GM19193 (cell line): Measurements from ENCODE around the gene CYB5R2.

Experiments used
- POLR2A ChIP-seq: IDR thresholded peaks from 4 replicates; pipeline ENCODE4 v1.6.1; 2011; ENCODE audit not compliant: insufficient read depth, insufficient read length; ENCODE audit errors: extremely low read depth

Gene CYB5R2

DNA sequence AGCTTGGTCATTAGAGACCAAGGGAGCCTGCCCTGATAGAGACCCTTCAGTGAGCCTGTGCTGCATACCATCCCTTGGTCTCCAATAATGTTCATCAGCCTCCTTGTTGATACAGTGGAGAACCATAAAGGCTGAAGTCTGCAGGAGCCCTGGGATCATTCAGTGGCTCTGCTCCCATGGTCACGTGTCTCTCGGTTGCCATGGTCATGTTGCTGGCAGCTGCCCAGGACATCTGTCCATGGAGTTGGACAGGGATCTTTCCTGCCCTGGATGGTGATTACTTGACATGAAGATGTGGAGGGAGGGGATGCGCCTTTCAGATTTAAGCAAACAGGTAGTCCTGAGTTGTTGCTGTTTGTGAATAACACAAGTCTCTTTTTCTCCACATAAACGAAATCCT lies 38.2 kb downstream of the CYB5R2 start:
- TF ChIP-seq POLR2A: no peak

DNA sequence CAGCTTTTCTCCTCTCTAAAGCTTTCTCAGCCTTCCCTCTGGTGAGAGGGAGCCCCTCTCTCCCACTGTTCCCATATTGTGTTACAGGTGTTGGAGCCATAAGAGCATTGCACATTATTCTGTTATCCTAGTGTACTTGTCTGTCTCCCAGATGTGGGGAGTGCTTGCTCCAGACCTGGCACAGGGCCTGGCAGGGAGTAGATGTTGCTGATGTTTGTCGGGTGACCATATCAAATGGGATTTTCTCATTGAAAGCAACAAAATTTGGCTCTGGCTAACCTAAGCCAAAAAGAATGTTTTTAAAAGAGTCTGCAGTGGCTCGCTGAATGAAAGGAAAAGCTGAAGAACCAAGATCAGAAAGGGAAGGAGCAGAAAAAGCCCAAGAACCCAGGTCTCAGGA lies 41.1 kb downstream of the CYB5R2 start:
- no peak for TF ChIP-seq POLR2A

DNA sequence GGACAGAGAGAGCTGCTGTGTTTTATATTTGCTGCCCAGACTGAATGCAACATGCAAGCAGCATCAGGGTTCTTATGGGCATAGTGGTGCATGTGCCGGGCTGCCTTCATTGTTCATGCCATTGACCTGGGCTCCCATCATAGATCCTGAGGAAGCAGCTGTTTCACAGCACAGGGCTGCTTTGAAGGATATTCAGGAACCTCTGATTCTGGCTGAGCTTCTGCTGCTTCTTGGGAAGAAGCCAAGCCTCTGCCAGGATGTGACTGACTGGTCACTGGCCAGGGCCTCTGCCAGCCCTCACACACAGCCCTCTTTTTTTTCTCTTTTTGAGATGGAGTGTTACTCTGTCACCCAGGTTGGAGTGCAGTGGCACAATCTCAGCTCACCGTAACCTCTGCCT lies 43.3 kb downstream of the CYB5R2 start:
- TF ChIP-seq POLR2A: no peak

DNA sequence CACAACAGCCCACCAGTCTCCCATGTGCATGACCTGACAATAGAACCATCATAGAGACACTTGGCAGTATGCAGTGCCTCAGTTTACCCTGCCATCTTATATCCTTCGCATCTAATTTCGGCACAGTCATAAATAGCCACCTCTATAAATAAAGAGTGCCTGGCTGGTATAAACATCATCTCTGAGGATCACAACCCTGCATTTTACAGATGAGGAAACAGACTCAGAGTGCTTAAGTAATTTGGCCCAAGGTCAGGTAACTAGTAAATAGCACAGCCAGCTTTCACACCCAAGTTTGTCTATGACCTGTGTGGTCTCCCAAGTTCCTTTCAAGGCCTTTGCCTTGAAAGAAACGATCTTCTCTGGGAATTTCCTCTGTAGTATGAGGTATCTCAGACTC lies 44.6 kb downstream of the CYB5R2 start:
- no peak for TF ChIP-seq POLR2A

DNA sequence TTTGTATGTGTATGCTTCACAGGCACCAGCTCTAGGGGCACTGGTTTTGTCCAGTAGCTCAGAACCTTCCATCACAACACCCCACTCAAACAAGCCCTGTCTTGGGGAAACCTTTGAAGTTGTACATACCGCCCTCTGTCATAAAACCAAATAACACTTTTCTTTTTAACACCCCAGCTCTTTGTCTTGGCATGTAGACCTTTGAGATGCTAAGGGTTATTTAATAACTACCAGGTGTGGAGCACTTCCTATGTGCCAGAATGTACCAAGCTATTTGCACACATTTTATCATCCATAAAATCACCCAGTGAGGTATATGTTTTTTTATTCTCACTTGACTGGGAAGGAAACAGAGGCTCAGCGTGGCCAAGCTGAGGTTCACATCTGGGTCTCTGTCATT lies 50.6 kb downstream of the CYB5R2 start:
- TF ChIP-seq POLR2A: no peak

DNA sequence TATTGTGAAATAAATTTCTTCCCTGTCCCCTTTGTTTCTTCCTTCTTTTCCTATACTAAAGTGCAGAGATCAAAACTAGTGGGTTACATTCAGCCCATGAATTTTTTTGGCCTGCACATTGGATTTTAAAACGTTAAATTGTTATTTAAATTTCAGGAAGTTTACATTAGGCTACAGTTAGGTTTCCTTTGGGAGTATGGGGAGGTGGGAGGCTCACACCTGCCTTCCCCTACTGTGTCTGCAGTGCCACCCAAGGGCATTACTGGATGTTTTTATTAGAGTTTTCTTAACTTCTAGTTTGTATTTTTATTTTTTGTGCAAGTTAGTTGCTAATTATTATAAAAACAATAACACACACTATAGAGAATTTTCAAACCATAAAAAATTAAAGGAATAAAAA lies 51.7 kb downstream of the CYB5R2 start:
- TF ChIP-seq POLR2A: no peak

DNA sequence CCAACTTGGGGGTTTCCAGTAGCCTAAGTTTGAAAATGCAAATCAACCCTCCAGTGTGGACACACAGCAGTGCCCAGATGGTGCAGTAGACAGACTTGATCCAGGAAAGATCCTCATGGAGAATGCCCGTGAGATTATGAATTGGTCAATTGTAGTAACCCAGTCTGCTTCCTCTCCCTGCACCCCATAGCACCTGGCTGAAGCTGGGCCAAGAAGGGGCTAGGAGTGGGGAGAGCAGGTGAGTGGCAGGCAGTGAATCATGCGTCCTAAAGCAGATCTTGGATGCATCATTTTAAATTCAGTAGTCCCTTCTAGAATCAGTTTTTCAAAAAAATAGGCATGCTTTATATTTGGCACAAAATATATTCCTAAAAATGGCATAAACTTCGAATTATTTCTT lies 52.2 kb downstream of the CYB5R2 start:
- no peak for TF ChIP-seq POLR2A

DNA sequence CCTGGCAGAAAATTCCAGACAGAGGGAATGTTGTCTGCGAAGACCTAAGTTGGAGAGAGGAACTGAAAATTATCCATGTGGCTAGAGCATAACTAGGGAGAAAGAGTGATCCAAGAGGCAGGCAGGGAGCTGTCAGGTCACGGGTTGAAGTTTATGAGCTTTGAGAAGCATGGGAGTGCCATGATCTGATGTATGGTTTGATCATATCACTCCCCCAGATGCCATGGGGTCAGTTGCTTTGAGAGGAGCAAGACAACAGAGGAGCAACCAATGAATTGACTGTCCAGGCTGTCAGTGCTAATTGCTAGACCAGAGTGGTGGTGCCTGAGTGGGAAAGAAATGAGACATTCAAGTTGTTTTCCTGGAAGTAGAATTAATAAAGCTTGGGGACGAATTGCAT lies 54.0 kb downstream of the CYB5R2 start:
- TF ChIP-seq POLR2A: no peak

DNA sequence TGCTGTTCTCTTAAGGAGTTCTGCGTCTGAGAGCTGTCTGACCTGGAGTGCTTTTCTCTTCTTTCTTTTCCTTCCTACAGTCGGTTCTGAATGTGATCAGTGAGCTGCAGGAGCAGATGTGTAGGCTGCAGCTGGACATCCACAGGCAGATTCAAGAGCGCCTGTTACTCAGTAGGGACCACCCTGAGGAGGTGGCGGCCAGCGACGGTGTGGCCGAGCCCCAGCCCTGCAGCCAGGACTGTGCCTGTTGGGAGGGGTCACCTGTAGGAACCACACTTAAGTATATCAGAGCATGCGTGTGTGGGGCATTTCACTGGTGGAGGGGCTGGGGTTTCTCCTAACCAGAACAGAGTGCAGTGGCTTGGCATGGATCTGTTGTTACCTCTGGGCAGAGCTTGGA lies 56.3 kb downstream of the CYB5R2 start:
- TF ChIP-seq POLR2A: no peak
